Measurements from ENCODE around the gene SLC16A3. TPM values are rescaled to one million over a fixed set of nuclear protein-coding genes. Genes with fewer than 3 reads are reported as not detected.
A peak's percentile ranks its signal among the peaks of the same experiment; 100 is the strongest.

SLC16A3 gene
- total and polyA plus RNA-seq, 2 donors (not counting 1 experiment from before 2014, with no cell fraction given): 14.9 to 65.7 TPM

DNA sequence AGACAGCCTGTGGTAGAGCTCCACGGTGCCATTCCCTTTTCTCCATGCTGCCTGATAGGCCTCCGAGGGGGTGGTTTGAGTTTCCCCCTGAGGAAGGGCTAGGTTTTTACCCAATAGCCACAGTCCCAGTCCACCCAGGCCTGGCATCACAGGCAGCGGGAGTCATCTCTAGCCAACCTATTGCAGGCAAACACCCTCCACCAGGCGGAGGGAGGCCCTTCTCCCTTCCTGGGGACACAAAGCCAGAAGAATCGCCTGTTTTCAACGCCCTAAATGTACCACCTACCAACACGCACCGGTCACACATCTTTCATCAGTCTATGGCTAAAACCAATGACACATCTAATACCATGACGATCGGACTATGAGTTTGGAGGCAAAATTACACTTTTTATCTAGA is 37.3 kb downstream of the SLC16A3 start:
- ATAC-seq (ENCODE audit: low read depth) (no peak), DNase-seq (no peak)
- H3K9ac ChIP-seq (ENCODE audit: low read length): no peak overlapping the region
- intact Hi-C loops (cut with micrococcal nuclease): no loop called here
- Mint-ChIP-seq H3K4me1 (peaks cover 47% of the 10 kb centered on the region), H3K4me3 (no peak overlapping the region), H3K27me3 (no peaks in the 10 kb centered on the region), H3K27ac (no peak overlapping the region), H3K9me3 (ENCODE audit: insufficient read depth) (no peaks in the 10 kb centered on the region)
- H3K79me2 ChIP-seq (ENCODE audit: control insufficient read depth, insufficient read depth, low read length): peaks cover 98% of the 10 kb centered on the region
- H3K4me2 ChIP-seq (replicated peaks; ENCODE audit: low read depth, low read length, poor library complexity, severe bottlenecking): no peak overlapping the region
- ChIA-PET CTCF (interaction anchor here (1.1 kb wide), 1 partner anchor 136 kb away, joined by 3 read pairs; no protein-coding TSS in a partner anchor), POLR2A (no interaction called here)
- H3K27me3 ChIP-seq (replicated peaks in 1 of 4; ENCODE audit: control extremely low read depth in 1 of 4, control insufficient read depth in 3 of 4, insufficient read depth in 4 of 4, low read length in 3 of 4): no peaks in the 10 kb centered on the region
- no peaks in the 10 kb centered on the region for H3K9me3 ChIP-seq (ENCODE audit: control extremely low read depth in 1 of 3, control insufficient read depth in 2 of 3, insufficient read depth in 1 of 3, low read length in 2 of 3)
- H3K4me1 ChIP-seq (ENCODE audit: control insufficient read depth in 2 of 2, insufficient read depth in 2 of 2, low read length in 2 of 2): peaks cover 11 to 35% of the 10 kb centered on the region in 2 donors
- TF ChIP-seq, protein P1, sequence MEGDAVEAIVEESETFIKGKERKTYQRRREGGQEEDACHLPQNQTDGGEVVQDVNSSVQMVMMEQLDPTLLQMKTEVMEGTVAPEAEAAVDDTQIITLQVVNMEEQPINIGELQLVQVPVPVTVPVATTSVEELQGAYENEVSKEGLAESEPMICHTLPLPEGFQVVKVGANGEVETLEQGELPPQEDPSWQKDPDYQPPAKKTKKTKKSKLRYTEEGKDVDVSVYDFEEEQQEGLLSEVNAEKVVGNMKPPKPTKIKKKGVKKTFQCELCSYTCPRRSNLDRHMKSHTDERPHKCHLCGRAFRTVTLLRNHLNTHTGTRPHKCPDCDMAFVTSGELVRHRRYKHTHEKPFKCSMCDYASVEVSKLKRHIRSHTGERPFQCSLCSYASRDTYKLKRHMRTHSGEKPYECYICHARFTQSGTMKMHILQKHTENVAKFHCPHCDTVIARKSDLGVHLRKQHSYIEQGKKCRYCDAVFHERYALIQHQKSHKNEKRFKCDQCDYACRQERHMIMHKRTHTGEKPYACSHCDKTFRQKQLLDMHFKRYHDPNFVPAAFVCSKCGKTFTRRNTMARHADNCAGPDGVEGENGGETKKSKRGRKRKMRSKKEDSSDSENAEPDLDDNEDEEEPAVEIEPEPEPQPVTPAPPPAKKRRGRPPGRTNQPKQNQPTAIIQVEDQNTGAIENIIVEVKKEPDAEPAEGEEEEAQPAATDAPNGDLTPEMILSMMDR (IDR thresholded peaks at IDR 0.05): no peak
- no peak for TF ChIP-seq EZH2 (IDR thresholded peaks at IDR 0.05; ENCODE audit: borderline replicate concordance, insufficient read depth, low read depth, low read length, poor library complexity, severe bottlenecking)
- H3K36me3 ChIP-seq (replicated peaks in 1 of 2; ENCODE audit: control extremely low read depth in 1 of 2, control insufficient read depth in 1 of 2, extremely low read depth in 1 of 2, insufficient read depth in 2 of 2, low read length in 1 of 2): peaks cover 3 to 92% of the 10 kb centered on the region in 2 experiments
- no peak overlapping the region for H3K27ac ChIP-seq (ENCODE audit: low read length in 2 of 2)
- peaks cover 98% of the 10 kb centered on the region for H4K20me1 ChIP-seq (ENCODE audit: control insufficient read depth, insufficient read depth, low read length, poor library complexity, severe bottlenecking)
- 98% methylated on average over 9 of the region's 10 CpGs for WGBS (ENCODE audit: insufficient coverage)
- no peak overlapping the region for H3K4me3 ChIP-seq (ENCODE audit: control extremely low read depth in 1 of 5, extremely low read depth in 1 of 5, insufficient read depth in 1 of 5, low read depth in 2 of 5, low read length in 4 of 5)
- H2AFZ ChIP-seq (ENCODE audit: insufficient read depth, low read depth, low read length, poor library complexity, severe bottlenecking): no peak overlapping the region

GRCh38 chr17:82267575-82268379 is 38.9 kb downstream of the SLC16A3 start:
- POLR2A ChIA-PET: interaction anchor here (0.6 kb wide), 1 partner anchor 1941 kb away, joined by 4 read pairs; no protein-coding TSS in a partner anchor
- peaks cover 99% of the 10 kb centered on the region for H3K79me2 ChIP-seq (ENCODE audit: control insufficient read depth, insufficient read depth, low read length)
- no peak overlapping the region for H3K9ac ChIP-seq (ENCODE audit: low read length)
- no peak overlapping the region for H3K27ac ChIP-seq (ENCODE audit: low read length in 2 of 2)
- 84% methylated on average over 21 of the region's 21 CpGs for WGBS (ENCODE audit: insufficient coverage)
- H3K27me3 ChIP-seq (replicated peaks in 1 of 4; ENCODE audit: control extremely low read depth in 1 of 4, control insufficient read depth in 3 of 4, insufficient read depth in 4 of 4, low read length in 3 of 4): no peaks in the 10 kb centered on the region
- Mint-ChIP-seq H3K27me3 (no peaks in the 10 kb centered on the region), H3K4me3 (no peak overlapping the region), H3K9me3 (ENCODE audit: insufficient read depth) (no peaks in the 10 kb centered on the region), H3K4me1 (peaks cover 61% of the 10 kb centered on the region), H3K27ac (peak overlapping the region; percentile 0)
- TF ChIP-seq EZH2 (IDR thresholded peaks at IDR 0.05; ENCODE audit: borderline replicate concordance, insufficient read depth, low read depth, low read length, poor library complexity, severe bottlenecking): no peak
- TF ChIP-seq, protein P1 (IDR thresholded peaks at IDR 0.05): no peak
- ATAC-seq (ENCODE audit: low read depth): no peak
- H3K4me3 ChIP-seq (ENCODE audit: control extremely low read depth in 1 of 5, extremely low read depth in 1 of 5, insufficient read depth in 1 of 5, low read depth in 2 of 5, low read length in 4 of 5): no peak overlapping the region
- H4K20me1 ChIP-seq (ENCODE audit: control insufficient read depth, insufficient read depth, low read length, poor library complexity, severe bottlenecking): peaks cover 97% of the 10 kb centered on the region
- no peak overlapping the region for H2AFZ ChIP-seq (ENCODE audit: insufficient read depth, low read depth, low read length, poor library complexity, severe bottlenecking)
- CTCF ChIA-PET: interaction anchor here (1.1 kb wide), 1 partner anchor 134 kb away, joined by 3 read pairs; no protein-coding TSS in a partner anchor
- H3K9me3 ChIP-seq (ENCODE audit: control extremely low read depth in 1 of 3, control insufficient read depth in 2 of 3, insufficient read depth in 1 of 3, low read length in 2 of 3): no peaks in the 10 kb centered on the region
- intact Hi-C loops (cut with micrococcal nuclease): no loop called here
- peaks cover 3 to 87% of the 10 kb centered on the region in 2 experiments for H3K36me3 ChIP-seq (replicated peaks in 1 of 2; ENCODE audit: control extremely low read depth in 1 of 2, control insufficient read depth in 1 of 2, extremely low read depth in 1 of 2, insufficient read depth in 2 of 2, low read length in 1 of 2)
- peaks cover 24 to 51% of the 10 kb centered on the region in 2 donors for H3K4me1 ChIP-seq (ENCODE audit: control insufficient read depth in 2 of 2, insufficient read depth in 2 of 2, low read length in 2 of 2)
- H3K4me2 ChIP-seq (replicated peaks; ENCODE audit: low read depth, low read length, poor library complexity, severe bottlenecking): no peak overlapping the region
- DNase-seq: peak; percentile 16

Data from B cell (primary cell).